ENCODE data around the gene ARMH3.

DNA sequence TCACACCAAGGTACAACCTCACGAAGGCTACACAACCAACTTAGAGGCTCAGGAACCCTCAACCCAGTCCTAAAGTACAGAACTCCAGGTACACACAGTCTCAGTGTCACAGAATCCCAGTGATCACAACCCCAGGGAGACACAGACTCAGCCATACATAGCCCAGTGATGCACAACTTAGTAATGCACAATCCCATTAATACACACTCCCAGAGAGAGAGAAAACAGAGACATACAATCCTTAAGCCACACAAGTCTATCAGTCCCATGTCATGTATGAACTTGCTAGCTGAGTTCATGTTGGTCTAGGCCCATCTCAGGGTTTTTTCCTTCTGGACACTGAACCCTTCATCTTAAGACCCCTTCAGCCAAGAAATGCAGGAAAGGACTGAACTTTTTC, 217.0 kb downstream of the ARMH3 start:
- TF ChIP-seq, protein P1, sequence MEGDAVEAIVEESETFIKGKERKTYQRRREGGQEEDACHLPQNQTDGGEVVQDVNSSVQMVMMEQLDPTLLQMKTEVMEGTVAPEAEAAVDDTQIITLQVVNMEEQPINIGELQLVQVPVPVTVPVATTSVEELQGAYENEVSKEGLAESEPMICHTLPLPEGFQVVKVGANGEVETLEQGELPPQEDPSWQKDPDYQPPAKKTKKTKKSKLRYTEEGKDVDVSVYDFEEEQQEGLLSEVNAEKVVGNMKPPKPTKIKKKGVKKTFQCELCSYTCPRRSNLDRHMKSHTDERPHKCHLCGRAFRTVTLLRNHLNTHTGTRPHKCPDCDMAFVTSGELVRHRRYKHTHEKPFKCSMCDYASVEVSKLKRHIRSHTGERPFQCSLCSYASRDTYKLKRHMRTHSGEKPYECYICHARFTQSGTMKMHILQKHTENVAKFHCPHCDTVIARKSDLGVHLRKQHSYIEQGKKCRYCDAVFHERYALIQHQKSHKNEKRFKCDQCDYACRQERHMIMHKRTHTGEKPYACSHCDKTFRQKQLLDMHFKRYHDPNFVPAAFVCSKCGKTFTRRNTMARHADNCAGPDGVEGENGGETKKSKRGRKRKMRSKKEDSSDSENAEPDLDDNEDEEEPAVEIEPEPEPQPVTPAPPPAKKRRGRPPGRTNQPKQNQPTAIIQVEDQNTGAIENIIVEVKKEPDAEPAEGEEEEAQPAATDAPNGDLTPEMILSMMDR (conservative IDR thresholded peaks at IDR 0.05): no peak
- TF ChIP-seq EZH2 (IDR thresholded peaks at IDR 0.05; ENCODE audit: low read depth): no peak

All from PC-9 (cell line).